ENCODE measurements around the gene ANGEL2. TPM values are rescaled to one million over a fixed set of nuclear protein-coding genes. Genes with fewer than 3 reads are reported as not detected.

The ANGEL2 gene
- total RNA-seq, 2 donors from 2014 or later, result 55.8 to 60.4 TPM

- Histone ChIP-seq H3K27ac (ENCODE audit: low read depth, low read length) (no peak overlapping the region), H3K27me3 (ENCODE audit: control insufficient read depth, insufficient read depth, low read length, poor library complexity, severe bottlenecking) (no peaks in the 10 kb centered on the region), H3K9me3 (ENCODE audit: control insufficient read depth, low read length) (no peaks in the 10 kb centered on the region), H3K36me3 (ENCODE audit: control insufficient read depth, insufficient read depth, low read length) (peaks cover 10% of the 10 kb centered on the region), H3K9ac (ENCODE audit: extremely low read depth, low read length, poor library complexity, severe bottlenecking) (no peak overlapping the region), H3K4me3 (ENCODE audit: low read length) (no peak overlapping the region), H3K4me1 (ENCODE audit: control insufficient read depth, insufficient read depth, low read length) (no peaks in the 10 kb centered on the region)
- Mint-ChIP-seq H3K4me1 (no peaks in the 10 kb centered on the region), H3K4me3 (no peak overlapping the region), H3K27ac (no peak overlapping the region), H3K9me3 (no peaks in the 10 kb centered on the region), H3K27me3 (ENCODE audit: insufficient read depth) (no peaks in the 10 kb centered on the region), H3K36me3 (ENCODE audit: low read depth) (peaks cover 37% of the 10 kb centered on the region)
- 94 to 98% methylated on average over 5 to 6 of the region's 6 CpGs for WGBS, 2 experiments (ENCODE audit: insufficient coverage in 1 of 2, insufficient read length in 1 of 2)
- DNase-seq, result peak; percentile 12
- TF ChIP-seq CTCF (conservative IDR thresholded peaks at IDR 0.05), result no peak
Observed at GRCh38 chr1:212974711-212975110, 41.0 kb downstream of the ANGEL2 start.

GRCh38 chr1:212973899-212974298 lies 41.8 kb downstream of the ANGEL2 start:
- Histone ChIP-seq H3K9me3 (ENCODE audit: control insufficient read depth, low read length) (no peaks in the 10 kb centered on the region), H3K4me1 (ENCODE audit: control insufficient read depth, insufficient read depth, low read length) (no peaks in the 10 kb centered on the region), H3K36me3 (ENCODE audit: control insufficient read depth, insufficient read depth, low read length) (peaks cover 10% of the 10 kb centered on the region), H3K4me3 (ENCODE audit: low read length) (no peak overlapping the region), H3K27me3 (ENCODE audit: control insufficient read depth, insufficient read depth, low read length, poor library complexity, severe bottlenecking) (no peaks in the 10 kb centered on the region), H3K9ac (ENCODE audit: extremely low read depth, low read length, poor library complexity, severe bottlenecking) (no peak overlapping the region), H3K27ac (ENCODE audit: low read depth, low read length) (no peak overlapping the region)
- DNase-seq, result no peak
- H3K27me3 Mint-ChIP-seq (ENCODE audit: insufficient read depth), result no peaks in the 10 kb centered on the region
- H3K36me3 Mint-ChIP-seq (ENCODE audit: low read depth), result peaks cover 40% of the 10 kb centered on the region
- TF ChIP-seq CTCF (conservative IDR thresholded peaks at IDR 0.05), result no peak
- H3K4me3 Mint-ChIP-seq, result no peak overlapping the region
- no peaks in the 10 kb centered on the region for H3K9me3 Mint-ChIP-seq
- WGBS, 2 experiments (ENCODE audit: insufficient coverage in 1 of 2, insufficient read length in 1 of 2), result 93 to 100% methylated on average over 1 to 8 of the region's 8 CpGs
- H3K4me1 Mint-ChIP-seq, result no peaks in the 10 kb centered on the region
- H3K27ac Mint-ChIP-seq, result no peak overlapping the region

DNA sequence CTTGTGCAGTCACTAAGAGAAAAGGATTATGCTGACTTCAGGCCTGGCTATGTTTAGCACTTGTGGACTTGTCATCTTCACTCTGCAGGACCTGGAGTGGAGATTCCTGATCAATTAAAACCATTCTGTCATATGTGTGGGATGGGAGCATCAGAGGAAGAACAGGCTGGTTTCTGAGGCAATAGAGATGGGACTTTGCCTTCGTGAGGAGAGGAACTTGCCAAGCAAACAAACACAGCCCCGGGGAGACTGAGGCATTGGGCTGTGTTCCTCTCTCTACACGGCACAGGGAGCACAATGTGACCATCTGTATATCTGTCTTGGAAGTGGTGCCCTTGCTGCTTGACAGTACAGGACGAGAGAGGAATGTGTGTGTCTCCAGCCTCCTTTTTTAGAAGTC lies 42.2 kb downstream of the ANGEL2 start:
- H3K27me3 Mint-ChIP-seq (ENCODE audit: insufficient read depth), result no peaks in the 10 kb centered on the region
- H3K9me3 Mint-ChIP-seq, result no peaks in the 10 kb centered on the region
- Histone ChIP-seq H3K27me3 (ENCODE audit: control insufficient read depth, insufficient read depth, low read length, poor library complexity, severe bottlenecking) (no peaks in the 10 kb centered on the region), H3K9me3 (ENCODE audit: control insufficient read depth, low read length) (no peaks in the 10 kb centered on the region), H3K36me3 (ENCODE audit: control insufficient read depth, insufficient read depth, low read length) (peaks cover 14% of the 10 kb centered on the region), H3K4me1 (ENCODE audit: control insufficient read depth, insufficient read depth, low read length) (no peaks in the 10 kb centered on the region), H3K9ac (ENCODE audit: extremely low read depth, low read length, poor library complexity, severe bottlenecking) (no peak overlapping the region), H3K4me3 (ENCODE audit: low read length) (no peak overlapping the region), H3K27ac (ENCODE audit: low read depth, low read length) (no peak overlapping the region)
- no peak for DNase-seq
- H3K4me1 Mint-ChIP-seq, result no peaks in the 10 kb centered on the region
- no peak overlapping the region for H3K4me3 Mint-ChIP-seq
- H3K36me3 Mint-ChIP-seq (ENCODE audit: low read depth), result peaks cover 43% of the 10 kb centered on the region
- no peak for TF ChIP-seq CTCF (conservative IDR thresholded peaks at IDR 0.05)
- H3K27ac Mint-ChIP-seq, result no peak overlapping the region
- 89 to 100% methylated on average over 3 to 4 of the region's 4 CpGs for WGBS, 2 experiments (ENCODE audit: insufficient coverage in 1 of 2, insufficient read length in 1 of 2)

Measured in endodermal cell (in vitro differentiated cells).